LNCaP clone FGC (cell line): Measurements from ENCODE around the gene CD24.

Source experiments
- DNase-seq: peaks from one replicate; pipeline ENCODE4 v3.0.0-alpha.2; 2011; ENCODE audit warnings: low read depth
- H3K4me3 ChIP-seq: 2 replicates; pipeline ENCODE4 v1.5.1; 2011; ENCODE audit warnings: mild to moderate bottlenecking, low read depth, low read length, control low read depth
- TF ChIP-seq, protein P1 (sequence below): IDR thresholded peaks from 2 replicates; pipeline ENCODE4 v1.5.1; 2012; ENCODE audit warnings: mild to moderate bottlenecking; ENCODE audit not compliant: control insufficient read depth, insufficient read depth; ENCODE audit errors: extremely low read depth

The CD24 gene

DNA sequence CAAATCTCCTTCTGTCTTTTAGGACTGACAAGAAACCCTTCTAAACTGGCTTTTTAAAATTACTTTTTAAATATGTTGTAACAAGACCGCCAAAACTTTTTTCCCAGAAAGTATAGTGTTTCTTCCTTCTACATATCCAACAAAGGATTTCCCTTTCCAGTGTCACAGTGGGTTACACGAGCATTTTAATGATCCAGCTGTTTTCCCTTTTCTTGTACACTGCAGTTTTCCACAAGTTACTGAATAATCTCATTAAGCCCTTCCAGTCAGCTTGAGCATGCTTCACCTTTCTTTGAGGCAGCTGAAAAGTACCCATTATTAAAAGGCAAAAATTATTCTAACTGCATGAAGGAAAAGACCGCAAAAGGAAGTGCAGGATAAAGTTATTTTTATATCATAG is 48.6 kb downstream of the CD24 start:
- H3K4me3 ChIP-seq, result no peak overlapping the region
- TF ChIP-seq, protein P1, sequence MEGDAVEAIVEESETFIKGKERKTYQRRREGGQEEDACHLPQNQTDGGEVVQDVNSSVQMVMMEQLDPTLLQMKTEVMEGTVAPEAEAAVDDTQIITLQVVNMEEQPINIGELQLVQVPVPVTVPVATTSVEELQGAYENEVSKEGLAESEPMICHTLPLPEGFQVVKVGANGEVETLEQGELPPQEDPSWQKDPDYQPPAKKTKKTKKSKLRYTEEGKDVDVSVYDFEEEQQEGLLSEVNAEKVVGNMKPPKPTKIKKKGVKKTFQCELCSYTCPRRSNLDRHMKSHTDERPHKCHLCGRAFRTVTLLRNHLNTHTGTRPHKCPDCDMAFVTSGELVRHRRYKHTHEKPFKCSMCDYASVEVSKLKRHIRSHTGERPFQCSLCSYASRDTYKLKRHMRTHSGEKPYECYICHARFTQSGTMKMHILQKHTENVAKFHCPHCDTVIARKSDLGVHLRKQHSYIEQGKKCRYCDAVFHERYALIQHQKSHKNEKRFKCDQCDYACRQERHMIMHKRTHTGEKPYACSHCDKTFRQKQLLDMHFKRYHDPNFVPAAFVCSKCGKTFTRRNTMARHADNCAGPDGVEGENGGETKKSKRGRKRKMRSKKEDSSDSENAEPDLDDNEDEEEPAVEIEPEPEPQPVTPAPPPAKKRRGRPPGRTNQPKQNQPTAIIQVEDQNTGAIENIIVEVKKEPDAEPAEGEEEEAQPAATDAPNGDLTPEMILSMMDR, result no peak
- no peak for DNase-seq

DNA sequence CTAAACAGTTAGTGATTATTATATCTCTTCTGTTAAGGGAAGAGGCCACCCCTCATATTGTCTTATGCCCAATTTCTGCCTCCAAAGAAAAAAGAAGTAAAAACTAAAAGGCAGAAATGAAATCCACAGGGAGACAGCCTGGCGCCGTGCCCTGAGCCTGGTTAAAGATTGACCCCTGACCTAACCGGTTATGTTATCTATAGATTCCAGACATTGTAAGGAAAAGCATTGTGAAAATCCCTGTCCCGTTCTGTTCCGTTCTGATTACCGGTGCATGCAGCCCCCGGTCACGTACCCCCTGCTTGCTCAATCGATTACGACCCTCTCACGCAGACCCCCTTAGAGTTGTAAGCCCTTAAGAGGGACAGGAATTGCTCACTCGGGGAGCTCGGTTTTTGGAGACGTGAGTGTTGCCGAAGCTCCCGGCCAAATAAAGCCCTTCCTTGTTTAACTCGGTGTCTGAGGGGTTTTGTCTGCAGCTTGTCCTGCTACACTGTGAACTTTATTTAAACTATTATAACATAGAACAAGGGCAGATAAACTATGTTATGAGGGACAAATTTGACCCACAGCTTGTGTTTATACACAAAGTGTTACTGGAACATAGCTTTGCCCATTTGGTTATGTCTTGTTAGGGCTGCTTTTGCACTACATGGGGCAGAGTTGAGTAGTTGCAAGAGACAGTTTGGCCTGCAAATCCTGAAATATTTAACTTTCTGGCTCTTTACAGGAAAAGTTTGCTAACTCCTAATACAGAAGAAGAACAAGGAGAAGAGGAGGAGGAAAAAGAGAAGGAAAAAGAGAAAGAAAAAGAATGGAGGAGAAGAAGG is 49.6 kb downstream of the CD24 start:
- no peak for DNase-seq

DNA sequence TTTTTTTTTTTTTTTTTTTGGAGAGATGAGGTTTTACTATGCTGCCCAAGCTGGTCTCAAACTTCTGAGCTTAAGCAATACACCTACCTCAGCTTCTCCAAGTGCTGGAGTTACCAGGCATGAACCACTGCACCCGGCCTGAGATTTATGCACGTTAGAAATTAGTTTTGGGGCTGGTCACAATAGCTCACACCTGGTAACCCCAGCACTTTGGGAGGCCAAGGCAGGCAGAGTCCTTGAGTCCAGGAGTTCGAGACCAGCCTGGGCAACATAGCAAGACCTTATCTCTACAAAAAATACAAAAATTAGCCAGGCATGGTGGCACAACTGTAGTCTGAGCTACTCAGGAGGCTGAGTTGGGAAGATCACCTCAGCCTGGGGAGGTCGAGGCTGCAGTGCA is 51.9 kb downstream of the CD24 start:
- H3K4me3 ChIP-seq, result no peak overlapping the region
- TF ChIP-seq, protein P1, result no peak
- no peak for DNase-seq

More for the DNA sequence above, 49.6 kb downstream of the CD24 start:
- TF ChIP-seq, protein P1, result no peak
- H3K4me3 ChIP-seq, result no peak overlapping the region
